Esophagus squamous epithelium (tissue), 5 donors: Measurements from ENCODE around the gene RBMS3. TPM values are rescaled to one million over a fixed set of nuclear protein-coding genes. Genes with fewer than 3 reads are reported as not detected.

ENCODE experiments used
- DNase-seq: peaks from one replicate; lab custom pipeline; 2025; lab: John Stamatoyannopoulos, UW
- H3K27ac ChIP-seq, 4 donors: fragments of 200-600 bp; sonication (generic); one replicate each; pipeline ENCODE4 v1.5.1; 2016 to 2019; ENCODE audit warnings: mild to moderate bottlenecking in 1 of 4
- H3K27me3 ChIP-seq, 4 donors: fragments of 200-600 bp; sonication (generic); 1 replicate in 3 of 4; 2 replicates in 1 of 4; pipeline versions ENCODE4 v1.5.1 to v1.6.0; 2017 to 2021; ENCODE audit warnings: antibody characterized with exemption in 1 of 4
- H3K36me3 ChIP-seq, 3 donors: fragments of 200-600 bp; sonication (generic); one replicate each; pipeline ENCODE4 v1.5.1; 2016 to 2019
- H3K4me1 ChIP-seq, 3 donors: fragments of 200-600 bp; sonication (generic); one replicate each; pipeline ENCODE4 v1.5.1; 2017 to 2019
- H3K4me3 ChIP-seq, 4 donors: fragments of 200-600 bp; sonication (generic); 1 replicate in 3 of 4; 2 replicates in 1 of 4; pipeline ENCODE4 v1.5.1; 2016 to 2019; ENCODE audit warnings: mild to moderate bottlenecking in 2 of 4, moderate library complexity in 1 of 4
- H3K9me3 ChIP-seq, 3 donors: fragments of 200-600 bp; sonication (generic); one replicate each; pipeline ENCODE4 v1.5.1; 2016 to 2019
- CTCF ChIP-seq, 6 experiments: fragments of 450-650 bp in 4 of 6; fragments of 200-600 bp in 2 of 6; sonication (generic) in 2 of 6; IDR thresholded peaks; one replicate each; pipeline ENCODE4 v1.5.1; 2016 to 2019; ENCODE audit warnings: antibody characterized with exemption in 6 of 6, mild to moderate bottlenecking in 4 of 6, moderate library complexity in 4 of 6
- POLR2A ChIP-seq, 4 donors: fragments of 450-650 bp; IDR thresholded peaks; one replicate each; pipeline ENCODE4 v1.6.1; 2017; ENCODE audit warnings: antibody characterized with exemption in 4 of 4, mild to moderate bottlenecking in 4 of 4, moderate library complexity in 3 of 4
- WGBS, 2 donors: methylation state at CpG; one replicate each; pipeline ENCODE4 v1.1.5; 2018; 5-methylcytosine and 5-hydroxymethylcytosine counted together
- intact Hi-C: fragments of 100-400 bp; cut with DNase I; formaldehyde crosslinking; loops from one replicate; pipeline ENCODE4 v1.15.0; 2022
- total RNA-seq, 4 donors: library from RNA; depleted of rRNA; stranded (reverse); fragments of >200 nt; gene quantifications; one replicate each; pipeline ENCODE4 v1.1.0, GENCODE V29; 2016
- donor health status: DM: yes; HTN: yes; CAD: no.

The RBMS3 gene
- total RNA-seq, 4 donors from 2014 or later, result 0.57 to 35.7 (median 6.1) TPM

GRCh38 chr3:30017901-30018300 lies 737.0 kb downstream of the RBMS3 start:
- no peak overlapping the region for H3K4me3 ChIP-seq
- no peak for DNase-seq
- H3K27ac ChIP-seq, result no peak overlapping the region
- 41 to 60% methylated on average over 2 of the region's 2 CpGs for WGBS, 2 donors
- no peaks in the 10 kb centered on the region for H3K36me3 ChIP-seq
- H3K9me3 ChIP-seq, result no peaks in the 10 kb centered on the region
- no peaks in the 10 kb centered on the region for H3K4me1 ChIP-seq
- intact Hi-C loops, result no loop called here
- no peaks in the 10 kb centered on the region for H3K27me3 ChIP-seq
- TF ChIP-seq CTCF (IDR thresholded peaks at IDR 0.05) (no peak), POLR2A (IDR thresholded peaks at IDR 0.05) (no peak)

- Histone ChIP-seq H3K4me1 (no peaks in the 10 kb centered on the region), H3K36me3 (no peaks in the 10 kb centered on the region), H3K27ac (no peak overlapping the region), H3K4me3 (no peak overlapping the region), H3K27me3 (no peaks in the 10 kb centered on the region), H3K9me3 (no peaks in the 10 kb centered on the region)
- no peak for DNase-seq
- intact Hi-C loops, result no loop called here
- WGBS, 2 donors, result 31 to 52% methylated on average over 1 of the region's 1 CpG
- TF ChIP-seq CTCF (IDR thresholded peaks at IDR 0.05), result no peak
Measured at GRCh38 chr3:30020380-30020779, 739.5 kb downstream of the RBMS3 start.

GRCh38 chr3:30024466-30024865 lies 743.6 kb downstream of the RBMS3 start:
- Histone ChIP-seq H3K4me1 (no peaks in the 10 kb centered on the region), H3K27ac (no peak overlapping the region), H3K9me3 (no peaks in the 10 kb centered on the region), H3K27me3 (no peaks in the 10 kb centered on the region), H3K4me3 (no peak overlapping the region), H3K36me3 (no peaks in the 10 kb centered on the region)
- TF ChIP-seq POLR2A (IDR thresholded peaks at IDR 0.05) (no peak), CTCF (IDR thresholded peaks at IDR 0.05) (no peak)
- no peak for DNase-seq
- WGBS, 2 donors, result 51 to 63% methylated on average over 4 of the region's 4 CpGs
- intact Hi-C loops, result no loop called here

- no peaks in the 10 kb centered on the region for H3K9me3 ChIP-seq
- DNase-seq, result no peak
- H3K27ac ChIP-seq, result no peak overlapping the region
- no peaks in the 10 kb centered on the region for H3K4me1 ChIP-seq
- WGBS, 2 donors, result 94% methylated on average over 1 of the region's 1 CpG; no CpG with 5 or more reads in 1 of the 2 donors
- intact Hi-C loops, result no loop called here
- TF ChIP-seq POLR2A (IDR thresholded peaks at IDR 0.05) (no peak), CTCF (IDR thresholded peaks at IDR 0.05) (no peak)
- H3K4me3 ChIP-seq, result no peak overlapping the region
- no peaks in the 10 kb centered on the region for H3K36me3 ChIP-seq
- H3K27me3 ChIP-seq, result no peaks in the 10 kb centered on the region
Measured at GRCh38 chr3:30026851-30027250, 746.0 kb downstream of the RBMS3 start.

- no peaks in the 10 kb centered on the region for H3K4me1 ChIP-seq
- intact Hi-C loops, result no loop called here
- H3K27me3 ChIP-seq, result no peaks in the 10 kb centered on the region
- H3K36me3 ChIP-seq, result no peaks in the 10 kb centered on the region
- no peak overlapping the region for H3K4me3 ChIP-seq
- no peaks in the 10 kb centered on the region for H3K9me3 ChIP-seq
- WGBS, 2 donors, result 50 to 88% methylated on average over 1 of the region's 1 CpG
- H3K27ac ChIP-seq, result no peak overlapping the region
- TF ChIP-seq CTCF (IDR thresholded peaks at IDR 0.05), result no peak
- TF ChIP-seq POLR2A (IDR thresholded peaks at IDR 0.05), result no peak
- DNase-seq, result no peak
Measured at GRCh38 chr3:30034246-30034991, 753.5 kb downstream of the RBMS3 start.
